ENCODE measurements around the gene RPS18.

DNA sequence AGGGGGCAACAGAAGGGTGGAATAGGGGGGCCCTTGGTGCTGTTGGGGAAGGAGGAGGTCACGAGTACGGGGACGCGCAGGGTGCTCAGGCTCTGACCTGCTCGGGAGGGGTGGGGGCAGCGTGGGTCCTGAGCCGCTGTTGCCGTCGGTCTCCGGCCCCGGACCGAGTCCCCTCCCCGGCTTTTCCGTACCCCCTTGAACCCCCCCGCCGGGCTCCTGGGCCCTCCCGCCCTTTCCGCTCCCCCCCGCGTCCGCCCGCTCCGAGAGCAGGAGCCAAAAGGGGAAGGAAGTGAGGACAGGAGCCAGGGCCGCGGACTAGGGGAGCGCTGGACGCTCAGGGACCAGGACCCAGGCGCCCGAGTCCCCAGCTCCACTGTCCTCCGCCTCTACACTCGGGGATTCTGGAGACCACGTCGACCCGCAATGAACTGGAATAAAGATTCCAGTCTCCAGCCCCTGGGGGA is 26.9 kb downstream of the RPS18 start, which contains the start of gene RGL2:
- TF ChIP-seq, protein P1, sequence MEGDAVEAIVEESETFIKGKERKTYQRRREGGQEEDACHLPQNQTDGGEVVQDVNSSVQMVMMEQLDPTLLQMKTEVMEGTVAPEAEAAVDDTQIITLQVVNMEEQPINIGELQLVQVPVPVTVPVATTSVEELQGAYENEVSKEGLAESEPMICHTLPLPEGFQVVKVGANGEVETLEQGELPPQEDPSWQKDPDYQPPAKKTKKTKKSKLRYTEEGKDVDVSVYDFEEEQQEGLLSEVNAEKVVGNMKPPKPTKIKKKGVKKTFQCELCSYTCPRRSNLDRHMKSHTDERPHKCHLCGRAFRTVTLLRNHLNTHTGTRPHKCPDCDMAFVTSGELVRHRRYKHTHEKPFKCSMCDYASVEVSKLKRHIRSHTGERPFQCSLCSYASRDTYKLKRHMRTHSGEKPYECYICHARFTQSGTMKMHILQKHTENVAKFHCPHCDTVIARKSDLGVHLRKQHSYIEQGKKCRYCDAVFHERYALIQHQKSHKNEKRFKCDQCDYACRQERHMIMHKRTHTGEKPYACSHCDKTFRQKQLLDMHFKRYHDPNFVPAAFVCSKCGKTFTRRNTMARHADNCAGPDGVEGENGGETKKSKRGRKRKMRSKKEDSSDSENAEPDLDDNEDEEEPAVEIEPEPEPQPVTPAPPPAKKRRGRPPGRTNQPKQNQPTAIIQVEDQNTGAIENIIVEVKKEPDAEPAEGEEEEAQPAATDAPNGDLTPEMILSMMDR (conservative IDR thresholded peaks at IDR 0.05 in 1 of 2, IDR thresholded peaks at IDR 0.05 in 1 of 2; ENCODE audit: low read depth in 1 of 2, low read length in 2 of 2): no peak
- TF ChIP-seq EZH2 (IDR thresholded peaks at IDR 0.05; ENCODE audit: low read length, missing control alignments): no peak

All from fibroblast of lung (primary cell).